Measurements from ENCODE around the gene SLC22A16. TPM values are rescaled to one million over a fixed set of nuclear protein-coding genes. Genes with fewer than 3 reads are reported as not detected.

SLC22A16 gene
- total and polyA plus RNA-seq, 2 donors (not counting 1 experiment from before 2014, with no cell fraction given), result not detected

DNA sequence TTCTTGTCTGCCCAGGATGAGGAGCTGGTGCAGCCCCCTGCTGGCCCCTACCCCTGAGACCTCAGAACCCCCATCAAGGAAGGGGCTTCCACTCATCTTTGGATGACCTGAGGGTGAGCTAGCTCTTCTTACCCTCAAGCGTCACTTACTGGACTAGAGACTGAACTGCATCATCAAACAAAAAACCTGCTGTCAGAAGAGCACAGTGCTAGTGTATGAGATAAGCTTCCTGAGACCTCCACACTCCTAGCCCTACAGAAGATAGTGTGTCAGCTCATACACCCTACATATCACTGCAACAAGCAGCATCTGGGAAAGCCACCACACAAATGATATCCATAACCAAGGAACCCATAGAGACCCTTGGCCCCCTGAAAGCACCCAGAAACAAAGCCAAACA lies 15.0 kb downstream of the SLC22A16 start:
- Histone ChIP-seq H3K27ac (ENCODE audit: low read length in 2 of 2) (no peak overlapping the region), H4K20me1 (ENCODE audit: control insufficient read depth, insufficient read depth, low read length, poor library complexity, severe bottlenecking) (no peaks in the 10 kb centered on the region), H3K27me3 (replicated peaks in 1 of 4; ENCODE audit: control extremely low read depth in 1 of 4, control insufficient read depth in 3 of 4, insufficient read depth in 4 of 4, low read length in 3 of 4) (no peaks in the 10 kb centered on the region), H3K9me3 (ENCODE audit: control extremely low read depth in 1 of 3, control insufficient read depth in 2 of 3, insufficient read depth in 1 of 3, low read length in 2 of 3) (peaks cover 7 to 28% (median 12%) of the 10 kb centered on the region in 3 donors), H3K4me3 (ENCODE audit: control extremely low read depth in 1 of 5, extremely low read depth in 1 of 5, insufficient read depth in 1 of 5, low read depth in 2 of 5, low read length in 4 of 5) (no peak overlapping the region), H3K79me2 (ENCODE audit: control insufficient read depth, insufficient read depth, low read length) (no peaks in the 10 kb centered on the region), H3K36me3 (replicated peaks in 1 of 2; ENCODE audit: control extremely low read depth in 1 of 2, control insufficient read depth in 1 of 2, extremely low read depth in 1 of 2, insufficient read depth in 2 of 2, low read length in 1 of 2) (no peaks in the 10 kb centered on the region), H3K4me2 (replicated peaks; ENCODE audit: low read depth, low read length, poor library complexity, severe bottlenecking) (no peak overlapping the region), H3K4me1 (ENCODE audit: control insufficient read depth in 2 of 2, insufficient read depth in 2 of 2, low read length in 2 of 2) (no peaks in the 10 kb centered on the region), H2AFZ (ENCODE audit: insufficient read depth, low read depth, low read length, poor library complexity, severe bottlenecking) (no peak overlapping the region), H3K9ac (ENCODE audit: low read length) (no peak overlapping the region)
- peaks cover 22% of the 10 kb centered on the region for H3K27me3 Mint-ChIP-seq
- H3K9me3 Mint-ChIP-seq (ENCODE audit: insufficient read depth), result peaks cover 11% of the 10 kb centered on the region
- TF ChIP-seq, protein P1, sequence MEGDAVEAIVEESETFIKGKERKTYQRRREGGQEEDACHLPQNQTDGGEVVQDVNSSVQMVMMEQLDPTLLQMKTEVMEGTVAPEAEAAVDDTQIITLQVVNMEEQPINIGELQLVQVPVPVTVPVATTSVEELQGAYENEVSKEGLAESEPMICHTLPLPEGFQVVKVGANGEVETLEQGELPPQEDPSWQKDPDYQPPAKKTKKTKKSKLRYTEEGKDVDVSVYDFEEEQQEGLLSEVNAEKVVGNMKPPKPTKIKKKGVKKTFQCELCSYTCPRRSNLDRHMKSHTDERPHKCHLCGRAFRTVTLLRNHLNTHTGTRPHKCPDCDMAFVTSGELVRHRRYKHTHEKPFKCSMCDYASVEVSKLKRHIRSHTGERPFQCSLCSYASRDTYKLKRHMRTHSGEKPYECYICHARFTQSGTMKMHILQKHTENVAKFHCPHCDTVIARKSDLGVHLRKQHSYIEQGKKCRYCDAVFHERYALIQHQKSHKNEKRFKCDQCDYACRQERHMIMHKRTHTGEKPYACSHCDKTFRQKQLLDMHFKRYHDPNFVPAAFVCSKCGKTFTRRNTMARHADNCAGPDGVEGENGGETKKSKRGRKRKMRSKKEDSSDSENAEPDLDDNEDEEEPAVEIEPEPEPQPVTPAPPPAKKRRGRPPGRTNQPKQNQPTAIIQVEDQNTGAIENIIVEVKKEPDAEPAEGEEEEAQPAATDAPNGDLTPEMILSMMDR (IDR thresholded peaks at IDR 0.05), result no peak
- TF ChIP-seq EZH2 (IDR thresholded peaks at IDR 0.05; ENCODE audit: borderline replicate concordance, insufficient read depth, low read depth, low read length, poor library complexity, severe bottlenecking), result no peak
- ChIA-PET CTCF (no interaction called here), POLR2A (no interaction called here)
- DNase-seq, result no peak
- ATAC-seq (ENCODE audit: low read depth), result no peak
- H3K4me1 Mint-ChIP-seq, result no peaks in the 10 kb centered on the region
- H3K4me3 Mint-ChIP-seq, result no peak overlapping the region
- intact Hi-C loops (cut with micrococcal nuclease), result no loop called here
- H3K27ac Mint-ChIP-seq, result no peak overlapping the region
- no CpG with 5 or more reads among the region's 1 CpG for WGBS (ENCODE audit: insufficient coverage)

DNA sequence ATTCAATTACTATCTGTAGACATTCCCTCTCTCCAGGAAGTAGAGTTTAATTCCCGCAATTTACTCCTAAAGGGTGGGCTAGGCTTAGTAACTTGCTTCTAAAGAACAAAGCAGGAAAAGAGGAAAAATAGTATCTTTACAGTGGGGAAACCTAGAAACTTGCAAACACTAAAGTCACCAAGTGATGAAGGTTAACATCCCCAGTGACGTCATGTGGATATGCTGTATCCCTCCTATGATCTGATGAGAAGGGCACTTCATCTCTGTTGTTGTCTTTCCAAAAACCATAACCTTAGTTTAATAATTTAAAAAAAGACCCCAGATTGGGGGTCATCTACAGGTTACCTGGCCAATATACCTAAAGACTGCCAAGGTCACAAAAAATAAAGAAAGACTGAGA lies 17.3 kb downstream of the SLC22A16 start:
- no peak overlapping the region for H3K27ac Mint-ChIP-seq
- no peak overlapping the region for H2AFZ ChIP-seq (ENCODE audit: insufficient read depth, low read depth, low read length, poor library complexity, severe bottlenecking)
- H3K36me3 ChIP-seq (replicated peaks in 1 of 2; ENCODE audit: control extremely low read depth in 1 of 2, control insufficient read depth in 1 of 2, extremely low read depth in 1 of 2, insufficient read depth in 2 of 2, low read length in 1 of 2), result no peaks in the 10 kb centered on the region
- 100% methylated on average over 1 of the region's 2 CpGs for WGBS (ENCODE audit: insufficient coverage)
- no peak overlapping the region for H3K4me3 ChIP-seq (ENCODE audit: control extremely low read depth in 1 of 5, extremely low read depth in 1 of 5, insufficient read depth in 1 of 5, low read depth in 2 of 5, low read length in 4 of 5)
- POLR2A ChIA-PET, result no interaction called here
- intact Hi-C loops (cut with micrococcal nuclease), result no loop called here
- peaks cover 7 to 28% (median 12%) of the 10 kb centered on the region in 3 donors for H3K9me3 ChIP-seq (ENCODE audit: control extremely low read depth in 1 of 3, control insufficient read depth in 2 of 3, insufficient read depth in 1 of 3, low read length in 2 of 3)
- no peak overlapping the region for H3K9ac ChIP-seq (ENCODE audit: low read length)
- no peaks in the 10 kb centered on the region for H3K79me2 ChIP-seq (ENCODE audit: control insufficient read depth, insufficient read depth, low read length)
- H3K27ac ChIP-seq (ENCODE audit: low read length in 2 of 2), result no peak overlapping the region
- H3K9me3 Mint-ChIP-seq (ENCODE audit: insufficient read depth), result peaks cover 7% of the 10 kb centered on the region
- no peak overlapping the region for H3K4me2 ChIP-seq (replicated peaks; ENCODE audit: low read depth, low read length, poor library complexity, severe bottlenecking)
- no peaks in the 10 kb centered on the region for H3K4me1 Mint-ChIP-seq
- ATAC-seq (ENCODE audit: low read depth) (no peak), DNase-seq (no peak)
- H3K27me3 ChIP-seq (replicated peaks in 1 of 4; ENCODE audit: control extremely low read depth in 1 of 4, control insufficient read depth in 3 of 4, insufficient read depth in 4 of 4, low read length in 3 of 4), result no peaks in the 10 kb centered on the region
- no peaks in the 10 kb centered on the region for H3K4me1 ChIP-seq (ENCODE audit: control insufficient read depth in 2 of 2, insufficient read depth in 2 of 2, low read length in 2 of 2)
- H3K27me3 Mint-ChIP-seq, result peaks cover 16% of the 10 kb centered on the region
- H3K4me3 Mint-ChIP-seq, result no peak overlapping the region
- TF ChIP-seq, protein P1 (IDR thresholded peaks at IDR 0.05), result no peak
- TF ChIP-seq EZH2 (IDR thresholded peaks at IDR 0.05; ENCODE audit: borderline replicate concordance, insufficient read depth, low read depth, low read length, poor library complexity, severe bottlenecking), result no peak
- CTCF ChIA-PET, result no interaction called here
- no peaks in the 10 kb centered on the region for H4K20me1 ChIP-seq (ENCODE audit: control insufficient read depth, insufficient read depth, low read length, poor library complexity, severe bottlenecking)

Measured in B cell (primary cell).